ENCODE measurements around the gene TDRD10.
"Not testable (repeated sequence)": the region's sequence is repeated elsewhere in the genome, so short reads cannot be mapped to it uniquely, and the experiment has no call there.

The TDRD10 gene

DNA sequence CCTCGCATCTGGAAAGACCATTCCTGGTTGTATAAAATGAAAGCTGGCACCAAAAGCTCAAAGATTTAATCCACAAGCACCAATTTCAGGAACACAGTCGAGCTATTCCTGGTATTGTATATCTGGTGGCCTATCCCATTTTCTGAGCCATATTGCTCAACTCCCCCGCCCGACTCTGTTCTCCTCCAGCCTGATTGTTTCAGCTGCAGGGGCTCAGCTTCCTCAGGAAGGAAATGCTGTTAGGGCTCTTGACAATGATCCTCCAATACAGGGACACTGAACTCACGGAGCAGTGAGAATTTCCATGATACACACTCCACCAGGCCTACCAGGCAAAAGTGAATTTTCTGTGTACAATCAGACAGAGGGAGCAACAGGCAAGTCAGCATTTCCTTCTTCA is 16.9 kb upstream of the TDRD10 start:
- Histone ChIP-seq H3K27me3 (ENCODE audit: insufficient read depth, low read length, poor library complexity) (no peaks in the 10 kb centered on the region), H3K9ac (ENCODE audit: low read depth, low read length) (no peak overlapping the region), H3K79me2 (ENCODE audit: insufficient read depth, low read length) (no peaks in the 10 kb centered on the region), H2AFZ (ENCODE audit: low read depth, low read length) (no peak overlapping the region), H3K9me3 (ENCODE audit: insufficient read depth, low read length, severe bottlenecking) (no peaks in the 10 kb centered on the region), H3K4me1 (ENCODE audit: insufficient read depth, low read length) (no peaks in the 10 kb centered on the region), H3K4me3 (ENCODE audit: low read depth in 1 of 2, low read length in 2 of 2) (no peak overlapping the region), H4K20me1 (ENCODE audit: insufficient read depth, low read length) (no peaks in the 10 kb centered on the region), H3K4me2 (ENCODE audit: insufficient read depth, low read length) (no peak overlapping the region), H3K27ac (ENCODE audit: low read length) (no peak overlapping the region), H3K36me3 (ENCODE audit: insufficient read depth, low read length) (no peaks in the 10 kb centered on the region)
- ATAC-seq (ENCODE audit: insufficient read depth, low read depth): no peak
- no peak for DNase-seq
- no peak for TF ChIP-seq EZH2 (IDR thresholded peaks at IDR 0.05; ENCODE audit: borderline replicate concordance, low read depth, low read length, severe bottlenecking)
- TF ChIP-seq, protein P1, sequence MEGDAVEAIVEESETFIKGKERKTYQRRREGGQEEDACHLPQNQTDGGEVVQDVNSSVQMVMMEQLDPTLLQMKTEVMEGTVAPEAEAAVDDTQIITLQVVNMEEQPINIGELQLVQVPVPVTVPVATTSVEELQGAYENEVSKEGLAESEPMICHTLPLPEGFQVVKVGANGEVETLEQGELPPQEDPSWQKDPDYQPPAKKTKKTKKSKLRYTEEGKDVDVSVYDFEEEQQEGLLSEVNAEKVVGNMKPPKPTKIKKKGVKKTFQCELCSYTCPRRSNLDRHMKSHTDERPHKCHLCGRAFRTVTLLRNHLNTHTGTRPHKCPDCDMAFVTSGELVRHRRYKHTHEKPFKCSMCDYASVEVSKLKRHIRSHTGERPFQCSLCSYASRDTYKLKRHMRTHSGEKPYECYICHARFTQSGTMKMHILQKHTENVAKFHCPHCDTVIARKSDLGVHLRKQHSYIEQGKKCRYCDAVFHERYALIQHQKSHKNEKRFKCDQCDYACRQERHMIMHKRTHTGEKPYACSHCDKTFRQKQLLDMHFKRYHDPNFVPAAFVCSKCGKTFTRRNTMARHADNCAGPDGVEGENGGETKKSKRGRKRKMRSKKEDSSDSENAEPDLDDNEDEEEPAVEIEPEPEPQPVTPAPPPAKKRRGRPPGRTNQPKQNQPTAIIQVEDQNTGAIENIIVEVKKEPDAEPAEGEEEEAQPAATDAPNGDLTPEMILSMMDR (IDR thresholded peaks at IDR 0.05; ENCODE audit: borderline replicate concordance, extremely low read depth, low read length, poor library complexity, severe bottlenecking): no peak

DNA sequence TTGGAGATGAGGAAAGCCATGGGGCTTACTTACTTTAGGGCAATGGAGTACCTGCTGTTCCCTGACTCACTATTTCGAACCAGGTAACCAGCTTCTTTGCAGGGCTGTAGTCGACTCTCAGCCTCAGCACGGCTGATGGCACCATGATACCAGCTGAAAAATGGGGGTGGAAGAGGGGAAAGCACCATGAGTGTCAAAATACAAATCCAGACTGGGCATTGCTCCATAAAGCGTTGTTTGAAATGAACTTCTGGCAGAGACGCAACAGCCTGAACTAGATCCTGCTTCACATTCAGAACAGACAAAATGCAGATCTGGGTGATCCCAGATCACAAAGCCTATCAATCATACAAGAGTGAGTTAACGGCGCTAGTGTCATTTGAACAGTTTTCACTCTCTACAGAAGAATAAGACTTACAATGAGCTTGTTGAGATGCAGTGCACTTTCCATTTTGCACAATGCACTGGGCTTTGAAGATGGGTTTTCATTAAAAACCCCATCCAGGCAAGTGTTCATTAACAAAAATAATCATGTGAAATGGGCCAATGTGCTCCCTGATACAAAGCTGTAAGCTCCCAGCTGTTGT is 16.0 kb upstream of the TDRD10 start:
- no peaks in the 10 kb centered on the region for H3K27me3 ChIP-seq (ENCODE audit: insufficient read depth, low read length, poor library complexity)
- no peaks in the 10 kb centered on the region for H3K36me3 ChIP-seq (ENCODE audit: insufficient read depth, low read length)
- no peaks in the 10 kb centered on the region for H4K20me1 ChIP-seq (ENCODE audit: insufficient read depth, low read length)
- DNase-seq (no peak), ATAC-seq (ENCODE audit: insufficient read depth, low read depth) (no peak)
- no peak overlapping the region for H2AFZ ChIP-seq (ENCODE audit: low read depth, low read length)
- TF ChIP-seq EZH2 (IDR thresholded peaks at IDR 0.05; ENCODE audit: borderline replicate concordance, low read depth, low read length, severe bottlenecking): no peak
- H3K79me2 ChIP-seq (ENCODE audit: insufficient read depth, low read length): no peaks in the 10 kb centered on the region
- H3K4me1 ChIP-seq (ENCODE audit: insufficient read depth, low read length): no peaks in the 10 kb centered on the region
- H3K4me2 ChIP-seq (ENCODE audit: insufficient read depth, low read length): no peak overlapping the region
- no peaks in the 10 kb centered on the region for H3K9me3 ChIP-seq (ENCODE audit: insufficient read depth, low read length, severe bottlenecking)
- H3K27ac ChIP-seq (ENCODE audit: low read length): no peak overlapping the region
- H3K9ac ChIP-seq (ENCODE audit: low read depth, low read length): no peak overlapping the region
- H3K4me3 ChIP-seq (ENCODE audit: low read depth in 1 of 2, low read length in 2 of 2): no peak overlapping the region

DNA sequence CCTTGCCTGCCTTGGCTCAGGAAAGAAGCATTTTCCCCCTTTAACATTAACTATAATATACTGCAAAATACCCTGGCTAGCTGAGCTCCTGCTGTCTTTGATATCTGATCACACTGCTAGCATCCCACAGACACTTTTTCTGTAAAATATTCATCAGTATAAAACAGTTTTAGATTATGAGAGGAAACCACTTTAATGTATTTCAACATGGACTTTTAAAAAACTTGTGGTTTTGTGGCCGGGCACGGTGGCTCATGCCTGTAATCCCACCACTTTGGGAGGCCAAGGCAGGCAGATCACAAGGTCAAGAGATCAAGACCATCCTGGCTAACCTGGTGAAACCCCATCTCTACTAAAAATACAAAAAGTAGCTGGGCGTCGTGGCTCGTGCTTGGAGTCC is 15.3 kb upstream of the TDRD10 start:
- DNase-seq; H2AFZ ChIP-seq (ENCODE audit: low read depth, low read length); H3K79me2 ChIP-seq (ENCODE audit: insufficient read depth, low read length); H4K20me1 ChIP-seq (ENCODE audit: insufficient read depth, low read length); H3K27ac ChIP-seq (ENCODE audit: low read length); H3K9me3 ChIP-seq (ENCODE audit: insufficient read depth, low read length, severe bottlenecking); H3K36me3 ChIP-seq (ENCODE audit: insufficient read depth, low read length); H3K9ac ChIP-seq (ENCODE audit: low read depth, low read length); H3K4me1 ChIP-seq (ENCODE audit: insufficient read depth, low read length); H3K27me3 ChIP-seq (ENCODE audit: insufficient read depth, low read length, poor library complexity); H3K4me2 ChIP-seq (ENCODE audit: insufficient read depth, low read length); H3K4me3 ChIP-seq (ENCODE audit: low read depth in 1 of 2, low read length in 2 of 2); ATAC-seq (ENCODE audit: insufficient read depth, low read depth): not testable (repeated sequence)

DNA sequence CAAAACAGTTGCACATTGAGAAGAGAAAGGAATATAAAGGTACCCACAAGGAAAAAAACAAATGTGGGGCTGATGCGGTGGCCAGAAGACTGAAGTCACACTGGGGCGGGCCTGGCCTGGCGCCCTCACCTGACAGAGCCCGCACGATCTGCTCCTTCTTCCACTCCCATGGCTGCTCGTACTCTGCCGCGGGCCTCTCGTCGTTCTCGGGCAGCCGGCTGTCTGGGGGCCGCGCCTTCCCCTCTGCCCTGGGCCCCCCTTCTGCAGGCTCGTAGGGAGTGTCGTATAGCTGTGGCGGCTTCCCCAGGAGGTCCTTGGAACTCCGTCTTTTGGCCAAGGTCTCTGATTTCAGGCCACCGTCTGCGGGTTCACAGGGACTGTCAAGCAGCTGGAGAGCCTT is 13.1 kb upstream of the TDRD10 start:
- no peaks in the 10 kb centered on the region for H3K9me3 ChIP-seq (ENCODE audit: insufficient read depth, low read length, severe bottlenecking)
- H3K9ac ChIP-seq (ENCODE audit: low read depth, low read length): no peak overlapping the region
- H2AFZ ChIP-seq (ENCODE audit: low read depth, low read length): no peak overlapping the region
- no peak for DNase-seq
- TF ChIP-seq EZH2 (IDR thresholded peaks at IDR 0.05; ENCODE audit: borderline replicate concordance, low read depth, low read length, severe bottlenecking): no peak
- TF ChIP-seq, protein P1 (IDR thresholded peaks at IDR 0.05; ENCODE audit: borderline replicate concordance, extremely low read depth, low read length, poor library complexity, severe bottlenecking): no peak
- no peak overlapping the region for H3K4me2 ChIP-seq (ENCODE audit: insufficient read depth, low read length)
- H3K27me3 ChIP-seq (ENCODE audit: insufficient read depth, low read length, poor library complexity): peaks cover 21% of the 10 kb centered on the region
- H3K36me3 ChIP-seq (ENCODE audit: insufficient read depth, low read length): no peaks in the 10 kb centered on the region
- no peak overlapping the region for H3K4me3 ChIP-seq (ENCODE audit: low read depth in 1 of 2, low read length in 2 of 2)
- H3K79me2 ChIP-seq (ENCODE audit: insufficient read depth, low read length): no peaks in the 10 kb centered on the region
- no peak overlapping the region for H3K27ac ChIP-seq (ENCODE audit: low read length)
- H4K20me1 ChIP-seq (ENCODE audit: insufficient read depth, low read length): no peaks in the 10 kb centered on the region
- no peak for ATAC-seq (ENCODE audit: insufficient read depth, low read depth)
- no peaks in the 10 kb centered on the region for H3K4me1 ChIP-seq (ENCODE audit: insufficient read depth, low read length)
